NCI-H226 (cell line): ENCODE results near the gene CHPF.

Experiments
- DNase-seq: peaks from one replicate; pipeline ENCODE4 v3.0.0-alpha.2; 2015

The CHPF gene

GRCh38 chr2:219495531-219496122 lies 48.0 kb downstream of the CHPF start:
- DNase-seq: peak; percentile 50

- DNase-seq: no peak
Measured at GRCh38 chr2:219494952-219495530, 48.6 kb downstream of the CHPF start.

GRCh38 chr2:219493086-219493485 lies 50.5 kb downstream of the CHPF start:
- DNase-seq: no peak

- no peak for DNase-seq
Measured at GRCh38 chr2:219492575-219492974, 51.0 kb downstream of the CHPF start.

- DNase-seq: no peak
Measured at GRCh38 chr2:219491278-219491963, 52.2 kb downstream of the CHPF start.

GRCh38 chr2:219490600-219491130 lies 52.9 kb downstream of the CHPF start:
- no peak for DNase-seq

- no peak for DNase-seq
Measured at GRCh38 chr2:219490186-219490585, 53.4 kb downstream of the CHPF start.

- DNase-seq: no peak
Measured at GRCh38 chr2:219489315-219489714, 54.3 kb downstream of the CHPF start.
